Inflammatory macrophage treated with lipopolysaccharide for 4 hours (primary cell): Measurements from ENCODE around the gene TVP23B.
"Not testable (repeated sequence)": the region's sequence is repeated elsewhere in the genome, so short reads cannot be mapped to it uniquely, and the experiment has no call there.

Experiments
- DNase-seq: peaks from one replicate; pipeline ENCODE4 v3.0.0-alpha.2; 2020

Gene TVP23B

DNA sequence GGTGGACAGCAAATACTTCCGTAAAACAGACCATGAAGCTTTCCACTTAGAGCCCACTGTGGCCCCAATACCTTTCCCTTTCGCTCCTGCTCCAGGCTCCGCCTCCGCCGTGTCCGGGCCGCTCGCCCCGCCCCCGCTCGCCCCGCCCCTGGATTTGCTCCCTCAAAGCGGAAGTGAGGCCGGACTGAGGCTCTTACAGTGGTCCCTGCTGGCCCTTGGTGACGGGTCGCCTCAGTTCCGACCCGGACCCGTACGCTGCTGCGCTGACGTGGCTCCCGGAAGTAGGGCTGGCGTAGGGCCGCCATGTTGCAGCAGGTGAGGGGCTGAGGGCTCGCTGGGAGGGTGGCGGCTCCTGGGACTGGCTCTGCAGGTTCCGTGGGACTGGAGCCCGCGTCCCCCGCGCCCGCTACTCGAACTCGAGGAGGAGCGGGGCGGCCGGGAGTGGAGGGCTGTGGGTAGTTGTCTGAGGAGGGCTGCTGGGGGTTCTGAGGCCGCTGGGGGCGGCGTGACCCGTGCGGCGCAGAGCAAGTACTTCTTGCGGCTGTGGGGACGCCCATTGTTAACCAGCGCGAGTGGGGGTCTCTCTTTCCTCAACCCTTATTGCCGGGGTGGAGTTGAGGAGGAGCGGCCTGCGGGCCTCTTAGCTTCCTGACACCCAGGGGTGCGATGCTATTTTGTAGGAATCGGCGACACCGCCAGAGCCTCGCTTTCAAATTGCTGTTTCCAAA lies at the start of gene TVP23B:
TSS of gene TVP23B (plus strand) at position 193 of the 728 bp plus-strand sequence. CDS start at position 304, 111 bp downstream.
- peak; percentile 99 for DNase-seq

DNA sequence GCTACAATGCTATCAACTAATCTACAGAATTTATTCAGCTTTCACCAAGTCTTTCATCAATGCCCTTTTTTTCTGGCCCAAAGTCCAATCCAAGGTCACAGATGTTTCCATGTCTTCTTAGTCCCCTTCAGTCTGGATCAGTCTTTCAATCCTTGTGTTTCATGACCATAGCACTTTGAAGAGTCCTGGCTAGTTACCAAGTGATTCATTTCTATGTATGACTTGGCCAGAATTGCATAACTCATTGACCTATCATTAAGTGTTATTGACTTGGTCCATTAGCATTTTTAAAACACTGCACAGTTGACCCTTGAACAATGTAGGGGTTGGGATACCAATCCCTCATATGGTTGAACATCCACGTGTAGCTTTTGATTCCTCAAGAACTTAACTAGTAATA lies 48.5 kb upstream of the TVP23B start:
- not testable (repeated sequence) for DNase-seq

DNA sequence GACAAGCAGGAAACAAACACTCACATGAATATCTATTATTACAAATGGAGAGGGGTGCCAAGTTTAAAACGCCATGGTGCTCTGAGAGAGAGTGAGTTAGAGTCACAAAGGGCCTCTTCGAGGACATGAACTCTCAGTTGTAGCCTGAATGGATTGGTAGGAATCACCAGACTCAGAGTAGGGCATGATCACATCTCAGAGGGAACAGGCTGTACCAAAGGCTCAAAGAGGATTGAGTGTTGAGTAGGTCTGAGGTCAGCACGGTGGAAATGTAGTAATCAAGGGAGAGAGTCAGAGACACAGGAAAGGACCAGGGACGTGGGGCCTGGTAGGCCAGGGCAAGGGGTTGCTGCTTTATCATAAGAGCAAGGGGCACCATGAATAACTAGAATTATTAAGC lies 47.6 kb upstream of the TVP23B start:
- DNase-seq: peak; percentile 3

DNA sequence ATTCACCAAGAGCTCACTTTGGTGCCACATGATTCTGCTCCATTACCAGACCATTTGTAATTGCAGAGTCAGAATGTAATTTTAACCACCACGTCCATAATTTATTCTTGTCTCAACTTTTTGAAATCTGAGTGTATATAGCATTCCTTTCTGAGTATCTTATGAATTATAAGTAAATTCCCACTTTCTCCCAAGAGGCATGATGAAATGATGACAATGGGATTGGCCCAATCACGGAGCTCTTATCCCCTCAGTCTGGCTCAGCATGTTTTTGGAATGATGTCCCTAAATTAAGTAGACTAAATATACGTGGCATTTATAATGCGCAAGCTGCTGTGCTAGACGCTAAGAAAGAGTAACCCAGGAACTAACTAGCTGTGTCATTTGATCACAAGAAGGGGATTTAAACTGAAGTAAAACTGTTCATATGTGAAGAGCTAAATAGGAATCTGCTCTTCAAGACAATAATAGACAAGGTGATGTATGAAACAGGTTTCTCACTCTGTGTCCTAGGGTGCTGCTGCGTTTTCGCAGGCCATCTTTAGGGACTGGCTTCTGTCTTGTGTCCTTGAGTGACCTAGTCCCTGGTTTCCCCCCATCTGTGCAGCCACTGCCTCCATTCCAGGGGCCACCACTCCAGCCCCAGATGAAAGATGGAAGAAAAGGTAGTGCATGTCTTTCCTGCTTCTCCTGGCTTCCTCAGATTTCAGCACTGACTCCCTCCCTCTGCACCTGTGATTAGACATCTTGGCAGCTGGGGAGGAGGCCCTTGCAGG lies 41.2 kb upstream of the TVP23B start:
- DNase-seq: not testable (repeated sequence)

DNA sequence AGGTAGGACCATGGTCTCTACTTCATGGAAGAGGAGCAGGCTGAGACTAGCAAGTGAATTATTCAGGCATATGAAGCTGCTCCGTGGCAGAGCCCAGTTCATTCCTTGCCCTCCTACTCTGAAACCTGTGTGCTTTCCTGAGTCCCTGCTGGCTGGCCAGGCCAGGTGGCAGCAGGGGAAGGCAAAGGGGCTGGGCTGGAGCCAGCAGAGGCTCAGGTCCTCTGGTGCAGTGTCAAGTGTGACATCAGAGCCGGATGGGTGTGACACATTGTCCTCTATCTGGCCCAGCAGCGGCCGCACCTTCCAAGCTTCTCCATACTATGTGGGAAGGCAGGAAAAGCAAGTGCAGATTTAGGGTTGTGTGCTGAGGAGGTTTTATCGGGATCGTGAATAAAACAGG lies 39.8 kb upstream of the TVP23B start:
- not testable (repeated sequence) for DNase-seq

DNA sequence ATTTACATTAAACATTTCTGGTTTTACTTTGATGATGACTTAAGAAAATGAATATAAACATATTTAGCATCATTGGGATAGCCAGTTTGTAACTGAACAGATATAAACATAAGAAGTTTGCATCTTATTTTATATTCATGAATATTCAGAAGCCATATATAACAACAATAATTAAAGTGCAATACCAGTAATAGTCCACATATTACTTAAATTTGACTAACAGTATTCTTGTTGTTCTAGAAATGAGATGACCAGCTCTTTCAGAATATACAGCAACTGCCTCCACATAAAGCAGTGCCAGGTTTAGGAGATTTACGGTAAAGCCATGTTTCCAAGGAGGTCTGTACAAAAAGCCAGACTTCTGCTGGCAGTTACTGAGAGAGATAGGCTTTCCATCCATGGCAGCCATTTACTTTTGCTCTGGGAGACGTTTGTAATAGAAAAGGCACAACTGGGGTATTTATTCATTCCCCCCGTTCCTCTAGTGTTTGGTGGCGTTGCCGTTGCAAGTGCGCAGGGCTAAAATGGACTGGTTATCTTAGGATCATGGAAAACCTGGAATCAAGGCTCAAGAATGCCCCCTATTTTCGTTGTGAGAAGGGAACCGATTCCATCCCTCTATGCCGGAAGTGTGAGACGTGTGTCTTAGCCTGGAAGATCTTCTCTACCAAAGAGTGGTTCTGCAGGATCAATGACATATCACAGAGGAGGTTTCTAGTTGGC lies 37.1 kb upstream of the TVP23B start, which contains the start of gene FBXW10:
TSS of gene FBXW10 (plus strand) at position 356 of the 723 bp plus-strand sequence. CDS start at position 547, 191 bp downstream.
- DNase-seq: not testable (repeated sequence)

DNA sequence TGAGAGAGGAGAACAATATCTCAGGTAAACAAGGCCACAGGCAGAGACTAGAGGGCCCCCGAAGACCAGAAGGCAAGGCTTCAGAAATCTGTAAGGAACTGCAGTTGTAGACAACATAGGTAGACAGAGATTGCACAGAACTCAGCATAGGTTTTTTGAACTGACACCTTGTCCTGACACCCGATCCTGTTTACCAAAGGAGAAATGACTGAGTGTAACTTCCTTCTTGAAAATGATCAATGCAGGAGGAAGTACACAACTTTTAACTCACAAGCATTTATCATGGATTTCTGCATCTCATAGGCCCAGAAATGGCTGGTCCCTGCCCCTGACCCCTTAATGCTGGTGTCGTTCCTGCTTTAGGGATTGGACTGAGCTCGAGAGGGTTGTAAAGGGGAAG lies 36.3 kb upstream of the TVP23B start:
- DNase-seq: not testable (repeated sequence)

DNA sequence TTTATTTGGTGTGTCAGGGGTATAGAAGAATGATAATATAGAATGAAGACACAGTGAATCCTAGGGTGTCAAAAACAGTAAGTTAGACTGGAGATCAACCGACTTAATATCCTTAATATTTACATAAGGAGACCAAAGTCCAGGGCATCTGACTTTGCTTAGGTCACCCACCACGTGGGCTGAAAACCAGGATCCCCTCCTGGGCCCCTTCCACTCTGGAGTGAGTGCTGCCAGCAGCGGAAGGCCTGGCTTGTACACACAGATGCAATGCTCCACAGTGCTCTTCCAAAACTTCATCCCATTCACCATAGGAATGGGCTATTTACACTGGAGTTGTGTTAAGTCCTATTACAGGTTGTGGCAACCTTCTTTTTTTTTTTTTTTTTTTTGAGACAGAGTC lies 34.4 kb upstream of the TVP23B start:
- not testable (repeated sequence) for DNase-seq

DNA sequence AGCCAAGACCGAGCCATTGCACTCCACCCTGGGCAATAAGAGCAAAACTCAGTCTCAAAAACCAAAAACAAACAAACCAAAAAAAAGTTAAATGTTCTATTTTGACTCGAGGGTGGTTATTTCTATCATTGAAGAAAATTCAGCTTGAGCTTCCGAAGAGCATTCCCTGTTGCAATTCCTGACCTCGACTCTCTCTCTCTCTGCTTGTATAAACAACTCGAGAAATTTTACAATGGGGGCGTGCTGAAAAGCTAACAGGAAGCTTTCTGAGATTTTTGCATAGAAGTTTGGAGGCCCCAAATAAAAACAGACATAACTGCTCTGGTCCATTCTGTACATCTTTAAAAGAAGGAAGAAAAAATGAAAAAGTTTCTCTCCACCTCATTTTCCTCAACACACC lies 33.5 kb upstream of the TVP23B start:
- not testable (repeated sequence) for DNase-seq

DNA sequence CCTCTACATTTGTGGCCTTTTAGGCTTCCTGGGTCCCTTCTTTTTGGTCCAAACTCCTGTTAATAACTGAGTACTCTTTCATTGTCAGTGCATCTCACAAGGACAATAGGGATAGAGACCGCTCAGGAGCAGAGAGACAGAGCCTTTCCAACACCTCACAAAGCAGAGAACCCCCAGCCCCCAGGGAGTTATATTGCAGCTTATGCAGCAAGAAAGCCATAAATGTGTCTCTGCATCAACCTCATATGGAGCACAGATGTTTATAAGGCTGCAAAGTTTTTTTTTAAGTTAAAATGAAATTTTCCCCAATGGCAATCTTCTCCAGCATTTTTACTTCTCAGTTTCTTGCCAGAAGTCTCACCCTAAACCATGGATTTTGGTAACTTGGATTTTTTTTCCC lies 30.7 kb upstream of the TVP23B start:
- DNase-seq: not testable (repeated sequence)

DNA sequence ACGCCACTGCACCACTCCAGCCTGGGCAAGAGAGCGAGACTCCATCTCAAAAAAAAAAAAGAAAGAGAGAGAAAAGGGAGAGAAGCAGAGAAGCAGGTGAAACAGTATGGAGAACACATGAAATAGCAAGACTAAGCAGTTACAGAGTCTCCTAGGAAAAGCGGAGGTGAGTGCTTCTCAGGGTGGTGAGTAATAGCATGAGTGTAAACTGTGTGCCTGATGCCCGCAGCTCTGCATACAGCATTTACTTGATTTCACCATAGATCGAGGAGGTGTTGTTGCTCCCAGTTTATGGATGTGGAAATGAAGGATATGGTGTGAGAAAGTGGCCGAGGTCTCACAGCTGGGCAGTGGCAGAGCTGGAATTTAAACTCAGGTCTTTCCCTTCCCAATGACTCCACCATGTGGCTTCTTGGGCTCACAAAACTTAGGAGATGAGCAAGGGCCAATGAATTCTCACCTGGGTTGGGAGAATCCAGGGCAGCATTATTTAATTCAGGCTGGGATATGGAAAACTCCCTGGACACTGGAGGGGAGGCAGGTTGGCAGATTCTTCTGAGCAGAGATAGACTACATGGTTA lies 27.1 kb upstream of the TVP23B start:
- not testable (repeated sequence) for DNase-seq

DNA sequence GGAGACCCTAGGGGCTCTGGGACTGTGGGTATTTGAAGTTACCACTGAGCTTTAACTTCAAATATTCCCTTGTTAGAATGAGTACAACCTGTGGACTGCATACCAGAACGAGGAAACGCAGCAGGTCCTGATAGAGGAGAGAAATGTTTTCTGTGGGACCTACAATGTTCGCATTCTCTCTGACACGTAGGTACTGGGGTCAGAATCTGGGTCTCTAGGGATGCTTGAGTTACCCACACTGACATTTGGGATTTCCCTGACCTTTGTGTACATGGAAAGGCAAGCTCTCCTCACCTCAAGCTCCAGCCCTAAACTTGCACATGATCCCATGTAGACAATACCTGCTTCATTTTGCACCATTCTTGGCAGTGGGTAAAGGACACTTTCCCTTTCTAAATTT lies 25.0 kb upstream of the TVP23B start:
- DNase-seq: not testable (repeated sequence)

DNA sequence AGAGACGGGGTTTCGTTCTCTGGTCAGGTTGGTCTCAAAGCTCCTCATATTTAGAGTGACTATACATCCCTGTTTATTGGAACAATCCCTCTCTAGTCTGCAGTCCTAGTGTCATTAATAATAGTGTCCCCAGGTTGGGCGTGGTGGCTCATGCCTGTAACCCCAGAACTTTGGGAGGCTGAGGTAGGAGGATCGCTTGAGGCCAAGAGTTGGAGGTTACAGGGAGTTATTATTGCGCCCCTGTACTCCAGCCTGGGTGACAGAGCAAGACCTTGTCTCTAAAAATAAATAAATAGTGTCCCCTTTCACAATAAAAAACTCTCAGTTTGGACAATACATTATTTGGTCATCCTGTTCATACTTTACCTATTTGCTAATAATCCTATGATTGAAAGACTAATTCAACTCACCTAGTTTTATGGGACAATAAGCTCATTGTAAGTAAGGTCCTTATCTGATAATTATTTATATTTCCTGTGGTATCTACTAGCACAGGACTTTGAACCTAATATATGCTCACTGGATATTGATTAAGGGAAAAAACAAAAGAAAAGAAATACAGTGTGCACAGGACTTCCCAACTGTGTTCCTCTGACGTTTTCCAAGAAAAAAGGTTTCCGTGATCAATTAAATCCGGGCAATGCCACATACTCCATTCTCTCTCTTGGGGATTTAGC lies 23.5 kb upstream of the TVP23B start:
- DNase-seq: not testable (repeated sequence)

DNA sequence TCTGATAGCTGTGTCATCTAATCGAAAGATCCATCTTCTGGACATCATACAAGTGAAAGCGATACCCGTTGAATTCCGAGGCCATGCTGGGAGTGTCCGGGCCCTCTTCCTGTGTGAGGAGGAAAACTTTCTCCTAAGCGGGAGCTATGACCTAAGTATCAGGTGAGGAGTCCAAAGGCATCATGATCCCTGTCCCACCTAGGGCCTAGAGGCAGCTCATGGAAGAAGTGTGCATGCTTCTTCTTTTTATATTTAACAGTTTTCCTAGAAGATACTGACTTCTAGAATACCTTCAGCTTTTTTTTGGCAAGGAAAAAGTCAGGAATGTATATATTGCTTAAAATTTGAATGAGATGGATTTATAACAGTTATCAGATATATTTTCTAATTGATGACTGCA lies 22.6 kb upstream of the TVP23B start:
- DNase-seq: not testable (repeated sequence)

DNA sequence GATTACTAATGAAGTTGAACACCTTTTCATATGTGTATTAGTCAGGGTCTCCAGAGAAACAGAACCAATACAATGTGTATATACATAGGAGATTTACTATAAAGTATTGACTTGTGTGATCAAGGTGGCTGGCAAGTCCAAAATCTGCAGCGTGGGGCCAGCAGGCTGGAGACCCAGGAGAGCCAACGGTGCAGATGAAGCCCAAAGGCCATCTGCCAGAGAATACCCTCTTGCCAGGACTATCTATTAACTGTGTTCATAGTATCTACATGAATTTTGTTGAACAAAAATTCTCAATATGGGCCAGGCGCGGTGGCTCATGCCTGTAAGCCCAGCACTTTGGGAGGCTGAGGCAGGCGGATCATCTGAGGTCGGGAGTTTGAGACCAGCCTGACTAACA lies 20.8 kb upstream of the TVP23B start:
- DNase-seq: not testable (repeated sequence)

DNA sequence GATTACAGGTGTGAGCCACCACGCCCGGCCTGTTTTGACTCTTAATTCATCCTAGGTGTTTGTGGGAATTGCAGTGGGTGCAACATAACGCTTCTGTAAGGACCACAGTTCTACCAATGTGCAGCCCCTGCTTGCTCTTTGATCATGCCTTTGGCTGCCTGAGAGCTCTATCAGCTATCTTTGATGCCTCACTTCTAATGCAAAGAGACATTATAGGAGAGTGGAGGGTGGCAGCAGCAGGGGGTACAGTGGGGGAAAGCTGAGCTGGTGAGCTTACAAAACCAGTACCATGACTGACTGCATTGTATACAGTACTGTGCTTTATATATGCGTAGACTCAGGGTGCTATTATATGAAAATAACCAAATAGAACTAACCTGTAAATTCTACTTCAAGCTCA lies 10.4 kb upstream of the TVP23B start:
- DNase-seq: not testable (repeated sequence)

DNA sequence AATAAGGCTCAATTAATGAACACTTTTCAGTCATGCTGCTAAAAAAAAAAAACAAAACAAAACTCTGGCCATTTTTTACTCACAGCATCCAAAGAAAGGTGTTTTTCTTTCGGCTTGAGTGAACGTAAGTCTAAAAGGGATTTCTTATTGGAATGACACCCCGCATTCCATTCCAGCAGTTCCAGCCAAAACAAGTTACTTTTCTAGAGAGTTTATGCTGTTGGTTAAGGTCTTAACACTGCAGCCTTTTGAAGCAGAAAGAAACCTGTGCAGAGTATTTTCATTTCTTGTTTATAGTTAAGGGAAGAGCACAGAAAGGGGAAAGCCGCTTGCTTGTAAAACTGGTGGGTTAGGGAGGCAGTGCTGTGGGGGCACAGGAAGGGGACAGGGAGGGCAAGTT lies 9.9 kb upstream of the TVP23B start:
- DNase-seq: not testable (repeated sequence)

DNA sequence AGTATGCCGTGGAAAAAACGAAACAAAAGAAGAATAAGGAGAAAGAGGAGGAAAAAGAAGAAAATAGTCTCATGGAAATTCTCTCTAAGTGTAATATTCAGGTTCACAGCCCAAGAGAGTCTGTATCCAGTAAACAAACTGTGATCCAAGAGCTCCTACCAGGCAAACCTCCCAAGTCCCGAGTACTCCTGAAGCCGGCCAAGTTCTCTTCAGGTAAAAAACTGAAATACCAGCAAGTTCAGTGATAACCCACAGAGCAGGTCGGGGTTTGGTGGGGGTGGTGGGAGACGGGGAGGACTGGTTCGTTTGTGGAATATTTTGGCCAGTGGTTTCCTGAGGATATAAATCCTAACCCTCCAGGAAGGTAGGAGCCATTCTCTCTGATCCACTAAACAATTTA lies 8.5 kb upstream of the TVP23B start:
- DNase-seq: no peak

DNA sequence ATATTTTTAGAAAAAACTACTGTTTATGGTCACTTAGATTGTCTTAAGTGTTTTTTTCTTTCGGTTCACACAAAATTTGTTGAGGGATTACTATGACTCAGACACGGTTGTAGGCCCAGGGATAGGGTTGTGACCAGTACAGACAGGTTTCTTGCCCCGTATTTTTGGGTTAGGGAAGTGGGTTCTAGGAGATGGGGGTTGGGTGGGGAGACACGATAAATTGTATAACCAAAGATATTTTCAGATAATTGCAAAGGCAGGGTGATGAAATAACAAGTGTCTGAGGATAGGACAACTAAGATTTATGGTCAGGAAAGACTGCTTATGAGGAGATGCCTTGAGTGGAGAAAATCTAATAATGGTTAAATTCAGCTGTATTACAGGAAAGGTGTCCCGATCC lies 822 bp downstream of the TVP23B start:
- DNase-seq: not testable (repeated sequence)

DNA sequence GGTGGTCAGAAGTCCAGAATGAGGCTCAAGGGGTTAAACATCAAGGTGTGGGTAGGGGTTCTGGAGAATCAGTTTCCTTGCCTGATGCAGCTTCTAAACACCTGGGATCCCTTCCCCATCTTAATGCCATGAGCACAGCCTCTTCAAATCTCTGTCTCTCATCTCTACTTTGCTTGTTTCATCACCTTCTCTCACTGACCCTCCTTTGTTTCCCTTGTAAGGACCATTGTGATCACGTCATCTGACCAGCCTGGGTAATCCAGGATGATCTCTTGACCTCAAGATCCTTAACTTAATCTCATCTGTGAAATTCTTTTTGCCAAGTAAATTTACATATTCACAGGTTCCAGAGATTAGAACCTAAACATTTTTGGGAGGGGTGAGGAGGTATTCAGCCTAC lies 5.0 kb downstream of the TVP23B start:
- not testable (repeated sequence) for DNase-seq

DNA sequence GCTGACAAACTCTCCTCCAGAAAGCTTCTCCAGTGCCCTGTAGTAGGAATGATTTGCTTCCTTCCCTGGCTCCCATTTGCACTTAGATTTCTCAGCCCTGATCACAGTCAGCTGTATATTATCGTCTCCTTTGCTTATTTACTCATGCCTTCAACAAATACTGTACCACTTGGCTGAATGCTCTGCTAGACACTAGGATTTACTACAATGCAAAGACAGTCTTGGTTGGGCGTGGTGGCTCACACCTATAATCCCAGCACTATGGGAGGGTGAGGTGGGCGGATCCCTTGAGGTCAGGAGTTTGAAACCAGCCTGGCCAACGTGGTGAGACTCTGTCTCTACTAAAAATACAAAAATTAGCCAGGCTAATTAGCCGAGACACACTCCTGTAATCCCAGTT lies 5.9 kb downstream of the TVP23B start:
- not testable (repeated sequence) for DNase-seq

DNA sequence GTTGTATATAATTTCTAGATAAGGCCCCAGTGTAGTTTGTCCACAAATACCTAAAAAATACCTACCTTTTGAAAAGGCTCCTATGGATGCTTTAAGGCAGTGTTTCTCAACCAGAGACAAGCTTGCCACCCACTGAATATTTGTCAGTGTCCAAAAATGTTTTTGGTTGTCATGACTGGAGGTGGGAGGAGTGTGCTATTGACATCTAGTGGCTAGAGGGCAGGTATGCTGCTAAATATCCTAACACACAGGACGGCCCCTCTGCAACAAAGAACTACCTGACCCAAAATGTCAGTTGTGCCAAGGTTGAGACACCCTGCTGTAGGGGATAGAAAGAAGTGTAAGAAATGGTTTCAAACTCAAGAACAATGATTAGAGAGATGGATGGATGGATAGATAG lies 10.4 kb downstream of the TVP23B start:
- DNase-seq: not testable (repeated sequence)
